SHP77 (cell line): ENCODE data around the gene KIFC3.
"Not testable (repeated sequence)": the region's sequence is repeated elsewhere in the genome, so short reads cannot be mapped to it uniquely, and the experiment has no call there.

Experiments
- DNase-seq, 2 experiments: peaks; one replicate each; lab custom pipeline; 2025; lab: John Stamatoyannopoulos, UW

The KIFC3 gene

DNA sequence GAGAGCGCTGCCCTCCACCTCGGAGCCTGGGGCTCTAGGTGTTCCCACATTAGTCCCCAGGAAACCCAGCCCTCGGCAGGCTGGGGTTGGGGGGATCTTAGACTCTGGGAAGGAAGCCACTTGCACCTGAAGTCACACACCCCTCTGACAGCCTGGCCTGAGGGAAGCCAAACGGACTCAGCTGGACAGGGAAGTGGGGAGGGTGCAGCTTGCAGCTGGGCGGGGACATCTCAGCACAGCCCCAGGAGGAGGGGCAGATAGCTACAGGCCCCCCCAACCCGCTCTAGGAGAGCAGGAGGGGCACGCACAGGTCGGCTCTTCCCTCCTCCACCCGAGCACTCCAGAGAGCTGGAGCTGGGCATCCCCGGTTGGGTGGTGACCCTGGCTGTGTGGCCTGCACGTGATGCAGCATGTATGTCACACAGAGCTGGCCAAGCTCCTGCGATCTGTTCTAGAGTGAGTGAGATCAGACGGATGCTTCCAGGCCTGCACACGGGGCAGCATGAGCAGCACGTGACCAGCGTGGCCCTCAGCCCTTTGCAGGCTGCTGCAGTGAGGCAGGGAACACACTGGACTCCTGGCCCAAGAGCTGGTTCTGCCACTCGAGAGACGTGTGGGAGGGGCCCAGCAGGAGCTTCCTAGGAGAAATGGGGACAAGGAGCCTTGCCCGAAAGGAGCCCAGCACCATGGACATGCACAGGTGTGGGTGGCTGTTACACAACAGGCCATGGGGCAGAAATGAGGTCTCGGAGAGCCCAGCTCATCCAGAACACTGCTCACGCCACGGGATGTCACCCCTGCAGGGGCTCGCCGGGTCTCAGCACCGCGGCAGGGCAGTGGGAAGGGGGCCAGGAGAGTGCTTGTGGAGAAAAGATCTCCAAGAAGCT, 15.4 kb downstream of the KIFC3 start:
- no peak for DNase-seq

DNA sequence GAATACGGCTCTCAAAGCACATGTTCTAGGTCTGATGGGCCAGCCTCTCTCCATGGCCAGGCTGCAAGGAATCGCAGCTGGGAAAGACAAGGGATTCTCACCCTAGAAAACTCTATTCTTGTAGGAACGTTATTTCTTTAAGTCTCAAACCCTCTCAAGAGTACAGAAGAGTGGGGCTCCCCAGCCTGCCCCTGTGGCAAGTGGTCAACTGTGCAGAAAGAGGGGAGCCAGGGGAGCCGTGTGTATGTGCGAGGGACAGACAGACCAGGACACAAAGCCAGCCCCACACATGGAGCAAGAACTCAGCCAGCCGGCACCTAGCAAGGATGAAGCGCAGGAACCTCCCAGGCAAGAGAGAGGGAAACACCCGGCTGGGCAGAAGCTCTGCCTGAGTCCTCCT, 16.4 kb downstream of the KIFC3 start:
- DNase-seq, result no peak

DNA sequence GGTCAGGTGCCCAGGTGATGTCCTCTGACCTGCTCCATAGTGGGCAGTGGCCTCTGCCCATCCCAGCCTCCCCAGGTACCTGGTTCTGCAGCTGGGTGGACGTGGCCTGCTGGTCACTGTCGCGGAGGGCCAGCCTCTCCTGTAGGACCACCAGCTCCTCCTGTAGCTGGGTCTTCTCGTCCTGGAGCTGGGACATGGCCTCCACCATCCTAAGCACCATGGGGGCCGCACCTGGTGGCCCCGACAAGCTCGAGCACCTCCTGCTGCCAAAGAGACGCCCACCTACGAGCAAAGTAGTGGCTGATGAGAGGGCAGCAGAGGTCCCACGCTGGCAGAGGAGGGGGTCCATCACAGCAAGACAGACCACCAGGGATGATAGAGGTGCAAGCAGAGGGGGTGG, 16.9 kb downstream of the KIFC3 start:
- DNase-seq, result no peak

DNA sequence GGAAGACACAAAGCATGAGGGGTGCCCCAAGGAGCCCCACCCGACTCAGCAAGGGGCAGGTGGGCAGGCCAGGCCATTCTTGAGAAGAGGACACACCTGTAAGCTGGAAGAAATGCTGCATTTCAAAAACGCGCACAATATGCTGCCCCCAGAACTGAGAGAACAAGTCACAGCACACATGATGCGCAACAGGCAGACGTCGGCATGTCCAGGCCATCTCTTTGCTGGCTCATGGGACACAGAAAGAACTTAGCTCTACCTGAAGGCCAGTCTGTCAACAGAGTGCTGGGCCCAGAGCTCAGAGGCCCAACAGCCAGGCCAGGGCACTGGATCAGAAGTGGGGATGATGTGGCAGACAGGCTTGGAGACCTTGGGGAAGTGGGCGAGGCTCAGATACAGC, 18.0 kb downstream of the KIFC3 start:
- no peak for DNase-seq

DNA sequence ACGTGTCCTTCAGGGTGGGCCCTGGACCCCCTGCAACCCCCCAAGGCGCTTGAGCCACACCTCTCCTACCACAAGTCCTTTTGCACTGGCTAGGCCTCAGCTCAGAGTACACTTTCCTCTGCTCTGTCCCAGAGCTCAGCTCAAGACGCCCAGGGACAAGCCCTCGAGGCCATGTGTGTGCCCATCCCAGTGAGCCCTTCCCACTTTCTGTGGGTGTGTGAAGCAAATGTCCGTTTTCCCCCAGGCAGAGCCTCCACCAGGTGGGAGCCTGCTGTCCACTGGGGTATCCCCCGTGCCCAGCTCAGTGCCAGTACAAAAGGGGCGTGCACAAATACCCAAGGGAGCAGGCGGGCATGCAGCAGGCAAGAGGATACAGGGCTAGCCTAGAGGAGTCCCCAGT, 18.4 kb downstream of the KIFC3 start:
- no peak for DNase-seq

DNA sequence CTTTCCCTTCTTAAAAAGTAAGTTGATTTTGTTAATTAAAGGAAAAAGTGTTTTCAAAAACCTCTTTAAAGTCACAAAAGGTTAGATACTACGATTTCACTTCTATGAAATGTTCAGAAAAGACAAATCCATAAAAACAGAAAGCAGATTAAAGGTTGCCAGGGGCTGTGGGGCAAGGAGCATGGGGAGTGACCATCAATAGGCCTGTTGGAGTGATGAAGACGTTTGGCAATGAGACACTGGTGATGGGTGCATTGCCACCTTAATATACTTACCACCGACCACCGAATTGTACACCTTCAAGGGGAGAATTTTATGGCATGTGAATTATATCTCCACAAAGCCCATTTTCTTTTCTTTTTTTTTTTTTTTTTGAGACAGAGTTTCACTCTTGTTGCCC, 19.2 kb downstream of the KIFC3 start:
- DNase-seq, result no peak

DNA sequence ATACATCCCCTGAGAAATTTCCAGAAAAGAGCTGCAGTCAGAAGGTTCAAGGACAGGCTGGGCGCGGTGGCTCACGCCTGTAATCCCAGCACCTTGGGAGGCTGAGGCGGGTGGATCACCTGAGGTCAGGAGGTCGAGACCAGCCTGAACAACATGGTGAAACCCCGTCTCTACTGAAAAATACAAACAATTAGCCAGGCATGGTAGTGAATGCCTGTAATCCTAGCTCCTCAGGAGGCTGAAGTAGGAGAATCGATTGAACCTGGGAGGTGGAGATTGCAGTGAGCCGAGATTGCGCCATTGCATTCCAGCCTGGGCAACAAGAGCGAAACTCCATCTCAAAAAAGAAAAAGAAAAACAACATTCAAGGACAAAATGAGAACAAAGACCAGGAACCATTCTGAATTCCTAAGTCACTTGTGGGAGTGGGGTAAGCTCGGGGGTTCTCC, 19.7 kb downstream of the KIFC3 start:
- not testable (repeated sequence) for DNase-seq

DNA sequence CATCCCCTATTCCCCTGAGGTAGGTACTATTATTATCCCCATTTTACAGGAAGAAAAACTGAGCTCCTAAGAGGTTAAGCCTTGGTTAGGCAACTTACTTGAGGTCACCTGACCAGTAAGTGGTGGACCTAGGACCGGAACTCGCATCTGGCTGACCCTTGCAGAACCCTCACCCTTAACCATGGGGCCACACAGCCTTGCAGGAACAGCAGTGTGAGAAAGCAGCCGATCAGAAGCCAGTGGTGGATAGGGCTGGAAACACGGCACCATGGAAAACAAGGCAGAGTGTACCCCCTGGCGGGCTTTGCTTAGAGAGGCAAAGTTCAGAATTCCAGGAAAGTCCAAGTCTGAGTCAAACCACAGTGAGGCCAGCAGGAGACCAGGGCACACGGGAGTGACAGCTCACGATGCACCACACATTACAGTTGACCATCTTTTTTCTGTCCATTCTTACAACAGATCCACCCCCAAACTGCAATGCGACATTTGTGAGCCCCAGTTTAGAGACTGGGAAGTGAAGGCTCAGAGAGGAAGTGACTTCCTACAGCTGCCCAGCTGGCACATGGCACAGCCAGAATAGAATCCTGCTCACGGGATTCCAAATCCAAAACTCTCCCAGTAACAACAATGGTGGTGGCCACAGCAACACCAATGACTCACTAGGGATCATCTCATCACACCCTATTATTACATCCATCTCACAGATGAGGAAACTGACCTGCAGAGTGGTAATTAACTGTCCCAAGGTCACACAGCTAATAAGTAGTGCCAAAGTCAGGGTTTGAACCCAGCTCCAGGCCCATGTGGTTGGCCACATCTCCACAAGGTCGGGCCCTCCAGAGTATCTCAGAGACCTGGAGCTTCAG, 20.3 kb downstream of the KIFC3 start:
- no peak for DNase-seq

DNA sequence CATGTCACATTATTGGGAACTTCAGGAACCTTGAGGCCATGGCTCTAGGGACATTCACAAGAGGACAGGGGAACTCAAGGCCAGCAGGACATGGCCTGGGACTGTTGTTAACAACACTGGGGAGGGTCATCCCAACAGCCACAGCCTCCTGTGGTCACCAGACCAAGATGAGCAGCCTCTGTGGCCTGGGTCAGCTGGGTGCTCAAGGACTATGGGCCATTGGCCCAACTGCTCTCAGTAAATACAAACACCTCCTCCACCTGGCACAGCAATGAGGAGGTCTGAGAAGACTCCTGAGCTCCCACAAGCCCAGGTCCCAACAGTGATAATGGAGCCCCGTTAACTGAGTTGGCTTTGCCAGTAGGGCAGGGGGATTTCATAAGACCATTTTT, 20.9 kb downstream of the KIFC3 start:
- no peak for DNase-seq

DNA sequence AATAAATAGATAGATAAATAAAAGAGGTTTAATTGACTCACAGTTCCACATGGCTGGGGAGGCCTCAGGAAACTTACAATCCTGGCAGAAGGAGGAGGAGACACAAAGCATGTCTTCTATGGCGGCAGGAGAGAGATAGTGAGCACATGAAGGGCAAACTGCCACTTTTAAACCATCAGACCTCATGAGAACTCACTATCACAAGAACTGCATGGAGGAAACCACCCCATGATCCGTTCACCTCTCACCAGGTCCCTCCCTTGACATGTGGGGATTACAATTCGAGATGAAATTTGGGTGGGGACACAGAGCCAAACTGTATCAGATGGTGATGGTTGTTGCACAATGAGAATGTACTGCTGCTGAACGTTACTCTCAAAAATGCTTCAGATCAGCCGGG, 22.5 kb downstream of the KIFC3 start:
- DNase-seq, result not testable (repeated sequence)

DNA sequence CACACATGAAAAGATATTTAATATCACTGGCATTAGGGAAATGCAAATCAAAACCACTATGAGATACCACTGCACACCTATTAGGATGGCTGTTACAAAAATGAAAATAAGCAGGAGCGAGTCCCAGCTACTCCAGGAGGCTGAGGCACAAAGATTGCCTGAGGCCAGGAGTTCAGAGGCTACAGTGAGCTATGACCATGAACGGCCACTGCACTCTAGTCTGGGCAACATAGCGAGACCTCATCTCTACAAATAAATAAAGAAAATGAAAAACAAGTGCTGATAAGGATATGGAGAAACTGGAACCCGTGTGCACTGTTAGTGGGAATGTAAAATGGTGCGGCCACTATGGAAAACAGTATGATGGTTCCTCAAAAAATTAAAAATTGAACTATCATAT, 23.6 kb downstream of the KIFC3 start:
- DNase-seq, result no peak

DNA sequence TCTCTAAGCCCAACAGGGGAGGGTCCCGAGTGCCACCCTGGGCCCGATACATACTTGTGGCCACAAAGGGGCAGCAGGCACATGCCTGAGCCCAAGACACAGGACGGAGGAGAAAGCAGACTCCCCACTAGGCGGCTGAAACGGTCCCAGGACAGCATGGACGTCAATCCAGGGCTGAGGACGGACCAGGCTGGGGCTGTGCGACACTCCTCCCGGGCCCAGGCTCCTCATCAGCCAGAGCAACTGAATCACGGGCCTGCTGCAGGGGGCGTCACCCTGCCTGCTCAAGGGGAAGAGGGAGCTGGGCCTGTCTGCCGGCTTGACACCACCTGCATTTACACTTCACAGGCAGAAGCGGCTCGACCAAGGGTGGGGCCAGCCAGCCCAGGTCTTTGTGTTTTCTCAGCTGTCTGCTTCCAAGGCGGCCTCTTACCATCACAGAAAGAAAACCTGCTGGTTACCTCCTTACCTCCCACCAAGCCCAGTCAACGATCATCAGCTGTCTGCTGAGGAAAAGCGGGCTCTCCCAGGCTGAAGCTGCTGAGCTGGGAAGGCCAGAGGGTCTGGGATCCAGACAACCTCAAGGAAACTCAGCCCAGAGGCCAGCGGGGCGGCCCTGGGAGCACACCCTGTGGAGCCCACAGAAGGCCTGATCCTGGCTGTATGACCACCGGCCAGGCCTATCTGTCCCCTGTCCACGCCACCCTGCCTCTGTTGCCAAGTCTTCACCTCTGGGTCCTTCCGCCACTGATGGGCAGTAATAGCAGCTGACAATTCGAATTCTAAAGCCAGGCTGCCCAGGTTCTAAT, 26.4 kb downstream of the KIFC3 start:
- peak; percentile 88 to 91 for DNase-seq

DNA sequence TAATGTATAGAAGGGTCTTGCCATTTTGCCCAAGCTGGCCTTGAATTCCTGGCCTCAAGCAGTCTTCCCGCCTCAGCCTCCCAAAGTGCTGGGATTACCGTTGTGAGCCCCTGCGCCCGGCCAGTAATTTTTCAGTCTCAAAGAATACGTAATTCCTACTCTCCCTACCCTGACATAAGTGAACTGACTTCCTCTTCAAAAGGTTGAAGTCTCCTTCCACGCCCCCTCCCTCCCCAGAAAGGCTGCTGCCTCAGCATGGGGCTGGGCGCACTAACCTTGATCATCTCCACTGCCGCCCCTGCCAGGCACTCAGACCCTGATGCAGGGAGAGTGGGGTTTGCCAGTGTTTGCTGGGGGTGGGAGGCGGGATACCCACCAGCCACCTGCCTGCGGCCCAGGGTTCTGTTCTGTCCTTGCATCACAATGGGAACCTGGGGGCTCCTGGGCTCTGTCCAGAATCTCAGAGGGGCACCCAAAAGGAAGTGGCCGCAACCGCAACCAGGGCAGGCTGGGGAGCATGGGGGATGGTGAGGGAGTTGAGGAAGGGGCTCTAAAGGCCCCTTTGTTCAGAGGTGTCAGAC, 27.5 kb downstream of the KIFC3 start:
- no peak for DNase-seq

DNA sequence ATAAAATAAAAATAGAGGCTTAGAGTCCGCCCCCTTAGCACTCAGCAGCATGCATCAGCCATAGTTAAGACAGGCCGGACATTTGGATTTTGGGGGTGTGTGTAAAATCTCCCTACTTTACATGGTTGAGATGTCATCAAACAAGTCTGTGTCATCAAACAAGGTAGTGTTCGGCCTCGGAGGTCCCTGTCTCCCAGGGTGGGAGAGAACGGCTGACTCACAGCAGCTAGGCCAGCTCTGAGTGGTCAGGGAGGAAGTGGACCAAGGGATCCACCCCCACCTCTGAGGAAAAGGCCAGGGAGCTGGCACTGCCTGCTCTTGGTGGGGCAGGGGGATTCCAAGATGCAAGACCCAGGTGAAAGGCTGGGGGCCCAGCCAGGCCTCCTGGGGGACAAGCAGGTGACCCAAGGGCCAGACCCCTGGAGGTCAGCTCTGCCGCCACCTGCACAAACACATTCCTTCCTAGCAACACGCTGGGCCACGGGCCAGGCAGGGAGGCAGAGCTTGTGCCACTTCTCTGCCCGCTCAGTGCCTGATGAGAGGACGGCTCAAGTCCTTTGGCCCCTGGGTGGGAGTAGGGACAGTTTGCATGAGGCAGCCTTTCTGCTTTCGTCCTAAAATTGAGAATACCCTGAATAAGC, 28.5 kb downstream of the KIFC3 start:
- DNase-seq, result peak; percentile 34 to 55

DNA sequence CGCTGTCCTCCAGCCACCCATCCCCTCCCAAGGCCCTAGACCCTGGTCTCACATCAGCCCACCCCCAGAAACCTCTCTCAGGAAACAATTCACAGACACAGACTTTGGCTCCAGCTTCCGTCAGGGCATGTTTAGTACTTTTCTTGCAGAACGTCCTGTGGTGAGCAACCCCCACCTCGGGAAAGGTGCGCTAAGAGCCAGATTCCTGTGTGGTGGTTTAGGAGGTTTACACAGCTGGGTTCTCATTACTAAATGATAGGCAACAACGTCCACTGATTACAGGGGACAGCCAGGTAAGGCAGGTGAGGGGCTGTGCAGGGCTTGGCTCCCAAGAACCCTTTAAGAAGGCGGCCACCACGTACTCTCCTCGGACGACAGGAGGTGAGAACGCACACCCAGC, 29.3 kb downstream of the KIFC3 start:
- no peak for DNase-seq

DNA sequence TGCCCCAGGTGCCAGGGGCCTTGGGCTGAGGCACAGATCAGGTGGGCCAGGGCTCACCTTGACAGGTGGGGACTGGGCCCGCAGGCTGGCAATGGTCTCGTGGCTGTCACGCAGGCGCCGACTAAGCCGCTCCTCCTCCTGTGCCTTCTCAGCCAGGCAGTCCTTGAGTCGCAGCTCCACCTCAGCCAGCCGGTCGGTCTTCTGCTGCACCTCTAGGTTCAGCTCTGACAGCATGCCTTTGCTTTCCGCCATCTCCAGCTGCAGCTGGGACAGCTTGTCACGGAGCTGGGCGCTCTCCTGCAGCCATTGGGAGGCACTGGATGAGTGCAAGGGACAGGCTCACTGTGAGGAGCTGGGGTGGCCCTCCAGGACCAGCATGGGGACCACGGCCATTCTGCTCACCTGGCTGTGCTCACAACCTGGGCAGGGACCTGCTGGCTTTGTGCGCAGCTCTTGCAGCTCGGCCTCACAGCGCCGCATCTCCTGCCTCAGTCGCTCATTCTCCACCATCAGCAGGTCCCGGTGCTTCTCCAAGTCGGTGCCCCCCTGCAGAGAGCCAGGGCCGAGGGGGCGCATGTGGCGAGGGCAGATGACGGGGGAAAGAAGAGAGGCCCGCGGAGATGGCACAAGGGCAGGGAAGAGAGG, 31.0 kb downstream of the KIFC3 start:
- DNase-seq, result no peak

DNA sequence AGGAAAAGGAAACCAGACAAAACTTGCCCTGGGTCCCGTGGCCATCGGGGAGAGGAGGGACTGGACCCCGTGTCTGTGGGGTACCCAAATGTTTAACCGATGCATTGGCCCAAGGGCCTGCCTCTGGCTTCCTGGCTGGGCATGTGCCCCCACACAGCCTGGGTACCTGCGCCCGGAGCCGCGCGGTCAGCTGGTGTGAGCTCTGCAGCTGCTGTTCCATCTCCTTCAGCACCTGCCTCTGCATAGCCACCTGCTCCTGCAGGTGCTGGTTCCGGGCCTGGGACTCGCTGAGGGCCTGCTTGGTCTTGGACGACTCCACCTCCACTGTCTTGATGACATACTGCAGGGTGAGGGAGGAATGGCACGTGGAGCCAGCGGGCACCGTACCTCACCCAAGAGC, 31.9 kb downstream of the KIFC3 start:
- peak in 1 of 2 experiments; percentile 15 for DNase-seq

DNA sequence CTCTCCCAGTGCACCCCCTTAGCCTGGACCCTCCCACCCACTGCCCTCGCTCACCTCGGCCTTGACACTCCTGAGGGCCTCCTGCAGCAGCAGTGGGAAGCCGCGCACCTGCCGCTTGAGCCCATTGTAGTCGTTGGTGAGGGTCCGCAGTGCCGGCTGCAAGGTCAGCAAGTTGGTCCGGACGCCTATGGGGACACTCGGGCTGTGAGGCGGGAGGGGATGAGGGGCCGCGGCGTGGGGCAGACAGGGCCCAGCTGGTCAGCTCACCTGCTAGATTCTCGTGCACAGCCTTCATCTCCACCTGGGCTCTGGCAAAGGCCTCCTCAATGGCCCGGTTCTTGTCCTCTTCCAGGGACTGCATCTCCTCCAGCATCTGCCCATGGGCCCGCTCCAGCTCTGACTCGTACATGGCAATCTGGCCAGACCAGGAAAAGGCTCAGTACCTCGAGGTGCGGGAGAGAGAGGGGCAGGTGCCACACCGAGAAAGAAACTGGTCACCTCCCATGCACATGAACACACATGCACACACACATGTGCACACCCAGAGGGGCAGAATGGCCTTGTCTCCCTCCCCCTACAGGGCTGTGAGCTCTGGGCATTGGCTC, 32.6 kb downstream of the KIFC3 start:
- no peak for DNase-seq

DNA sequence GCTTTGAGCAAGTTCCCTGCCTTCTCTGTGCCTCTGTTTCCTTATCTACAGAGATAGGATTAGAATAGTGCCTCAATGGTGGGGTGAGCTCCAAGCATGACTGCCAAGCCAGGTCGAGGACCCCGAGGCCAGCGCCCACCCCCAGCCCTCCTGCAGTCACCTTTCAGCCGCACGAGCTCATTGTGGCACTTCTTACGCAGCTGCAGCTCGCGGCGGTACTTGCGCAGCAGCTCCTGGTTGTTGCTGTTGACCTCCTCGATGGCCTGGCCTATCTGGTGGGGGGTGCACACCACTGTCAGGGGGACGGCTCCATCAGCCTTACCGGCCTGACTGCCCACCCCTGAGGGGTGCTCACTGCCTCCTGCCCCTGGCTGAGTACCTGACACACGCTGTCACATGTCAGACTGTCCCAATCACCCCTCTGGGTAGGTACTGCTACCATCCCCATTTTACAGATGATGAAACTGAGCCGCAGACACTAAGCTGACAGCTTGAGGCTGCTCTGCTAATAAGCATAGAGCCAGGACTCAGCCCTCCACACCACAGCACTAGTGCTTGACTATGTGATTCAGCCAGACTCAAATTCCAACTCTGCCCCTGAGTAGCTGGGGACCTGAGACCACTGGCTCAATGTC, 35.5 kb downstream of the KIFC3 start:
- DNase-seq, result no peak

DNA sequence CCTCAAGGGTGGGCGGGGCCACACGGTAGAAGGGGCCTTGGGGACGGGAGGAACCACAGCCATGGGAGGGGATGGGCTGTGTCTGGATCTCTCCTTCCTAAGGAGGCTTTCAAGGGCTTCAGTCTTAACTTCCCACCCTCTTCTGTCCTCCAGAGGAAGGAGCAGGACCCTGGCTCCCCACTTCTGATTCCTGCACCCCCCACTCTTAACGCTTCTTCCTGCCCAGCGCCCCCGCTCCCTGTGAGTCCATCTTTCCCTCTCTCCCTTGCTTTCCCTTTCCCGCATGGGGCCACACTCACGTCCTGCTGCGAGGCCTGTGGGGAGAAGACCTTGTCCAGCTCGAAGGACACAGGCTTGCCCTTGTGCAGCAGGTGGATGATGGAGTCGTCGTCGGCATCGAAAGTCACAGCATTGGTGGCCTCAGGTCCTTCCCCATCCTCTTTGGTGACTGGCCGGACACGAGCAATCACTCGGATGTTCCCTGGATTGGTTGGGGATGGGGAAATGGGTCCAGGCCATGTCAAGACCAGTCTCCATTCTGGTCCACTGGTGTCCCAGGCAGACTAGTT, 37.0 kb downstream of the KIFC3 start:
- no peak for DNase-seq
